GM21381 (cell line): ENCODE results near the gene TGFBR3.

ENCODE experiments used
- ATAC-seq: cut with Tn5 transposase; IDR thresholded peaks from one replicate; pipeline ENCODE4 v1.9.1; 2021; ENCODE audit warnings: mild to moderate bottlenecking, moderate library complexity; ENCODE audit not compliant: unreplicated experiment

Gene TGFBR3

GRCh38 chr1:91741906-91742305, 144.0 kb downstream of the TGFBR3 start:
- no peak for ATAC-seq

GRCh38 chr1:91741301-91741700, 144.7 kb downstream of the TGFBR3 start:
- no peak for ATAC-seq

GRCh38 chr1:91737650-91738049, 148.3 kb downstream of the TGFBR3 start:
- no peak for ATAC-seq

- ATAC-seq = no peak
Observed at GRCh38 chr1:91736715-91737615, 149.0 kb downstream of the TGFBR3 start.

- no peak for ATAC-seq
Observed at GRCh38 chr1:91736146-91736714, 149.7 kb downstream of the TGFBR3 start.

- no peak for ATAC-seq
Observed at GRCh38 chr1:91735266-91735845, 150.6 kb downstream of the TGFBR3 start.

GRCh38 chr1:91734761-91735160, 151.2 kb downstream of the TGFBR3 start:
- ATAC-seq = no peak

GRCh38 chr1:91733108-91733710, 152.7 kb downstream of the TGFBR3 start:
- ATAC-seq = no peak

- ATAC-seq = no peak
Observed at GRCh38 chr1:91732291-91733107, 153.5 kb downstream of the TGFBR3 start.

- ATAC-seq = no peak
Observed at GRCh38 chr1:91731815-91732214, 154.1 kb downstream of the TGFBR3 start.

- ATAC-seq = no peak
Observed at GRCh38 chr1:91730801-91731732, 154.9 kb downstream of the TGFBR3 start.

- ATAC-seq = peak; percentile 43
Observed at GRCh38 chr1:91729621-91730358, 156.2 kb downstream of the TGFBR3 start.

- no peak for ATAC-seq
Observed at GRCh38 chr1:91727763-91728162, 158.2 kb downstream of the TGFBR3 start.

- ATAC-seq = no peak
Observed at GRCh38 chr1:91725989-91726721, 159.8 kb downstream of the TGFBR3 start.

GRCh38 chr1:91725618-91725988, 160.3 kb downstream of the TGFBR3 start:
- ATAC-seq = no peak

GRCh38 chr1:91724644-91725043, 161.3 kb downstream of the TGFBR3 start:
- no peak for ATAC-seq

GRCh38 chr1:91724231-91724630, 161.7 kb downstream of the TGFBR3 start:
- no peak for ATAC-seq

- ATAC-seq = no peak
Observed at GRCh38 chr1:91720044-91720443, 165.9 kb downstream of the TGFBR3 start.
